Liver (tissue), 3 donors: Measurements from ENCODE around the gene MCCC1.

ENCODE experiments used
- ATF3 ChIP-seq: IDR thresholded peaks from 2 replicates; pipeline ENCODE4 v1.6.1; 2016; ENCODE audit warnings: antibody characterized with exemption
- CTCF ChIP-seq: fragments of 150-350 bp; IDR thresholded peaks from 2 replicates; pipeline ENCODE4 v1.5.1; 2017; ENCODE audit warnings: improper control_type of control experiment, low read depth, low read length; ENCODE audit not compliant: missing input control
- EGR1 ChIP-seq, 2 donors: IDR thresholded peaks; 2 replicates each; pipeline ENCODE4 v1.6.1; 2016 to 2018; ENCODE audit warnings: antibody characterized with exemption in 2 of 2, low read depth in 2 of 2
- FOXA1 ChIP-seq: IDR thresholded peaks from 2 replicates; pipeline ENCODE4 v1.6.1; 2016; ENCODE audit warnings: antibody characterized with exemption
- GABPA ChIP-seq, 2 donors: IDR thresholded peaks in 1 of 2; conservative IDR thresholded peaks in 1 of 2; 2 replicates each; pipeline ENCODE4 v1.6.1; 2016; ENCODE audit warnings: antibody characterized with exemption in 2 of 2, mild to moderate bottlenecking in 1 of 2, moderate library complexity in 1 of 2
- HNF4A ChIP-seq, 2 donors: conservative IDR thresholded peaks; 2 replicates each; pipeline ENCODE4 v1.6.1; 2016; ENCODE audit warnings: antibody characterized with exemption in 2 of 2, mild to moderate bottlenecking in 2 of 2
- MAX ChIP-seq: IDR thresholded peaks from 2 replicates; pipeline ENCODE4 v1.6.1; 2016; ENCODE audit warnings: antibody characterized with exemption
- NR2F2 ChIP-seq: IDR thresholded peaks from 2 replicates; pipeline ENCODE4 v1.6.1; 2016; ENCODE audit warnings: antibody characterized with exemption
- RAD21 ChIP-seq, 2 donors: IDR thresholded peaks; 2 replicates each; pipeline ENCODE4 v1.6.1; 2016; ENCODE audit warnings: antibody characterized with exemption in 2 of 2, mild to moderate bottlenecking in 2 of 2
- REST ChIP-seq: IDR thresholded peaks from 2 replicates; pipeline ENCODE4 v1.6.1; 2016; ENCODE audit warnings: antibody characterized with exemption, mild to moderate bottlenecking
- RXRA ChIP-seq, 2 donors: IDR thresholded peaks; 2 replicates each; pipeline ENCODE4 v1.6.1; 2017 to 2018; ENCODE audit warnings: antibody characterized with exemption in 2 of 2, mild to moderate bottlenecking in 1 of 2
- SP1 ChIP-seq: IDR thresholded peaks from 2 replicates; pipeline ENCODE4 v1.6.1; 2018; ENCODE audit warnings: antibody characterized with exemption, mild to moderate bottlenecking
- TAF1 ChIP-seq: conservative IDR thresholded peaks from 2 replicates; pipeline ENCODE4 v1.6.1; 2016; ENCODE audit warnings: antibody characterized with exemption, mild to moderate bottlenecking
- YY1 ChIP-seq: IDR thresholded peaks from 2 replicates; pipeline ENCODE4 v1.6.1; 2016; ENCODE audit warnings: antibody characterized with exemption, mild to moderate bottlenecking
- donor health status: healthy.
- donor health status: healthy.

- TF ChIP-seq CTCF (no peak), RAD21 (IDR thresholded peaks at IDR 0.05) (no peak), HNF4A (conservative IDR thresholded peaks at IDR 0.05) (no peak), YY1 (no peak), REST (no peak), ATF3 (no peak), MAX (no peak), FOXA1 (no peak), SP1 (no peak), TAF1 (no peak), GABPA (IDR thresholded peaks at IDR 0.05 in 1 of 2, conservative IDR thresholded peaks at IDR 0.05 in 1 of 2) (no peak), RXRA (IDR thresholded peaks at IDR 0.05) (no peak), NR2F2 (no peak), EGR1 (IDR thresholded peaks at IDR 0.05; ENCODE audit: low read depth in 2 of 2) (no peak)
These were observed 17.7 kb downstream of the MCCC1 start for GRCh38 chr3:183081459-183082183.
